Transverse colon (tissue), 4 donors: Measurements from ENCODE around the gene AP1AR. TPM values are rescaled to one million over a fixed set of nuclear protein-coding genes. Genes with fewer than 3 reads are reported as not detected.

Experiments
- DNase-seq: peaks from one replicate; pipeline ENCODE4 v3.0.0-alpha.2; 2019
- H3K27ac ChIP-seq, 4 donors: fragments of 200-600 bp; sonication (generic); 2 replicates each; pipeline ENCODE4 v1.5.1; 2016 to 2018; ENCODE audit warnings: inconsistent platforms in 4 of 4
- H3K27me3 ChIP-seq: fragments of 200-600 bp; sonication (generic); 2 replicates; pipeline ENCODE4 v1.5.1; 2017; ENCODE audit warnings: inconsistent platforms
- H3K36me3 ChIP-seq, 4 donors: fragments of 200-600 bp; sonication (generic); 2 replicates each; pipeline ENCODE4 v1.5.1; 2017 to 2019; ENCODE audit warnings: inconsistent platforms in 4 of 4
- H3K4me1 ChIP-seq, 4 donors: fragments of 200-600 bp; sonication (generic); 2 replicates each; pipeline ENCODE4 v1.5.1; 2017 to 2020; ENCODE audit warnings: inconsistent platforms in 4 of 4
- H3K4me3 ChIP-seq, 4 donors: fragments of 200-600 bp; sonication (generic); 1 replicate in 1 of 4; 2 replicates in 3 of 4; pipeline versions ENCODE4 v1.5.1 to v1.6.1; 2017 to 2019; ENCODE audit warnings: inconsistent platforms in 4 of 4
- H3K9me3 ChIP-seq, 2 donors: fragments of 200-600 bp; sonication (generic); 2 replicates each; pipeline ENCODE4 v1.5.1; 2017 to 2019; ENCODE audit warnings: inconsistent platforms in 2 of 2
- CTCF ChIP-seq, 5 experiments: fragments of 200-600 bp in 3 of 5; fragments of 450-650 bp in 2 of 5; sonication (generic) in 3 of 5; IDR thresholded peaks; 1 replicate in 2 of 5; 2 replicates in 3 of 5; pipeline ENCODE4 v1.5.1; 2016 to 2017; ENCODE audit warnings: antibody characterized with exemption in 5 of 5, inconsistent platforms in 3 of 5, mild to moderate bottlenecking in 2 of 5, moderate library complexity in 1 of 5
- EP300 ChIP-seq: sonication (generic); formaldehyde crosslinking; IDR thresholded peaks from one replicate; pipeline ENCODE4 v1.6.1; 2017; ENCODE audit warnings: antibody characterized with exemption, low read depth
- POLR2A ChIP-seq: fragments of 450-650 bp; IDR thresholded peaks from one replicate; pipeline ENCODE4 v1.6.1; 2016; ENCODE audit warnings: antibody characterized with exemption, mild to moderate bottlenecking, moderate library complexity
- POLR2AphosphoS5 ChIP-seq, 3 donors: sonication (generic); formaldehyde crosslinking; IDR thresholded peaks; one replicate each; pipeline ENCODE4 v1.6.1; 2016; ENCODE audit warnings: antibody characterized with exemption in 3 of 3
- WGBS, 2 donors: methylation state at CpG; one replicate each; pipeline ENCODE4 v1.1.5; 2018; ENCODE audit warnings: low coverage in 1 of 2; 5-methylcytosine and 5-hydroxymethylcytosine counted together
- in situ Hi-C, 4 donors: fragments of 200-750 bp; cut with MboI; loops; one replicate each; pipeline versions ENCODE4 v1.15.0 to v1.15.1; 2017; ENCODE audit warnings: low sequenced_read_pairs in 3 of 4, low pct_ligation_motif_present in 1 of 4, low pct_unique_long_range_greater_than_20kb in 1 of 4
- intact Hi-C: fragments of 100-400 bp; cut with DNase I; formaldehyde crosslinking; loops from one replicate; pipeline ENCODE4 v1.15.1; 2023; ENCODE audit warnings: low total_unique reads
- total RNA-seq, 4 donors: library from RNA; depleted of rRNA; stranded (reverse); fragments of >200 nt; gene quantifications; one replicate each; pipeline ENCODE4 v1.1.0, GENCODE V29; 2016

The AP1AR gene
- total RNA-seq, 4 donors from 2014 or later: 9.8 to 41.8 (median 38.7) TPM

GRCh38 chr4:112318239-112319142 lies 86.9 kb downstream of the AP1AR start:
- Histone ChIP-seq H3K4me3 (no peak overlapping the region), H3K9me3 (no peaks in the 10 kb centered on the region), H3K36me3 (peaks cover 0 to 5% (median 0%) of the 10 kb centered on the region in 4 donors), H3K27me3 (no peaks in the 10 kb centered on the region), H3K4me1 (no peaks in the 10 kb centered on the region), H3K27ac (no peak overlapping the region)
- no peak for TF ChIP-seq POLR2AphosphoS5 (IDR thresholded peaks at IDR 0.05)
- TF ChIP-seq CTCF (IDR thresholded peaks at IDR 0.05): no peak
- TF ChIP-seq EP300: no peak
- no peak for TF ChIP-seq POLR2A
- DNase-seq: no peak
- in situ Hi-C loops: no loop called here
- intact Hi-C loops: no loop called here
- 80 to 84% methylated on average over 3 to 5 of the region's 5 CpGs for WGBS, 2 donors

Other genes starting within 250 kb of the AP1AR start
- 1 to 10 TPM in 3 of 4 donors, under 1 TPM in 1; 0.37 to 4.4 (median 1.7) TPM for gene FAM241A, start 86.3 kb upstream of the AP1AR start, total RNA-seq
- gene TIFA, start 54.1 kb downstream of the AP1AR start, total RNA-seq: 1 to 10 TPM in 2 of 4 donors, under 1 TPM in 2; 0.37 to 5.9 (median 1.0) TPM
- 10 to 100 TPM; 15.5 to 45.1 (median 27.4) TPM for gene ALPK1, start 65.6 kb downstream of the AP1AR start, total RNA-seq